HG02970 (cell line): ENCODE measurements around the gene PDIK1L.

Experiments used
- ATAC-seq: cut with Tn5 transposase; IDR thresholded peaks from one replicate; pipeline ENCODE4 v1.9.1; 2021; ENCODE audit warnings: mild to moderate bottlenecking, moderate library complexity, moderate number of reproducible peaks; ENCODE audit not compliant: unreplicated experiment, low FRiP score

PDIK1L gene

GRCh38 chr1:26169198-26169554, 57.6 kb downstream of the PDIK1L start:
- ATAC-seq, result no peak

- peak; percentile 84 for ATAC-seq
Measured at GRCh38 chr1:26169669-26170471, 58.2 kb downstream of the PDIK1L start, which contains the start of gene ZNF593. Gene ZNF593, plus strand, starts transcription at chr1:26169908. Its CDS starts 76 bp downstream, at chr1:26169984.

- ATAC-seq, result no peak
Measured at GRCh38 chr1:26170472-26170821, 58.8 kb downstream of the PDIK1L start.

- ATAC-seq, result no peak
Measured at GRCh38 chr1:26171084-26172072, 59.8 kb downstream of the PDIK1L start, which contains the start of gene ZNF593OS. Gene ZNF593OS, minus strand, starts transcription at chr1:26171832. Its CDS starts 171 bp downstream, at chr1:26171661.
